ENCODE data around the gene ZKSCAN7.

The ZKSCAN7 gene

GRCh38 chr3:44513513-44513912 lies 41.5 kb upstream of the ZKSCAN7 start:
- Histone ChIP-seq H3K4me3 (ENCODE audit: low read depth, low read length) (no peak overlapping the region), H3K27ac (ENCODE audit: extremely low read depth, low read depth, low read length) (no peak overlapping the region), H3K9me3 (ENCODE audit: control insufficient read depth, insufficient read depth, low read depth, low read length) (no peaks in the 10 kb centered on the region), H3K36me3 (ENCODE audit: control insufficient read depth in 2 of 2, insufficient read depth in 1 of 2, low read length in 2 of 2) (no peaks in the 10 kb centered on the region), H3K4me1 (ENCODE audit: control insufficient read depth, insufficient read depth, low read length) (no peaks in the 10 kb centered on the region)
- ChIA-PET CTCF (no interaction called here), POLR2A (no interaction called here)
- TF ChIP-seq GLI2 (tag by site-specific recombination; IDR thresholded peaks at IDR 0.05; ENCODE audit: borderline replicate concordance, low read depth) (no peak), ZNF394 (tag by site-specific recombination; IDR thresholded peaks at IDR 0.05; ENCODE audit: borderline replicate concordance) (no peak), ZNF549 (tag by site-specific recombination; IDR thresholded peaks at IDR 0.05) (no peak), GFI1B (tag by site-specific recombination; IDR thresholded peaks at IDR 0.05) (no peak), ZNF791 (tag by site-specific recombination; IDR thresholded peaks at IDR 0.05) (no peak)
- TF ChIP-seq, protein P1, sequence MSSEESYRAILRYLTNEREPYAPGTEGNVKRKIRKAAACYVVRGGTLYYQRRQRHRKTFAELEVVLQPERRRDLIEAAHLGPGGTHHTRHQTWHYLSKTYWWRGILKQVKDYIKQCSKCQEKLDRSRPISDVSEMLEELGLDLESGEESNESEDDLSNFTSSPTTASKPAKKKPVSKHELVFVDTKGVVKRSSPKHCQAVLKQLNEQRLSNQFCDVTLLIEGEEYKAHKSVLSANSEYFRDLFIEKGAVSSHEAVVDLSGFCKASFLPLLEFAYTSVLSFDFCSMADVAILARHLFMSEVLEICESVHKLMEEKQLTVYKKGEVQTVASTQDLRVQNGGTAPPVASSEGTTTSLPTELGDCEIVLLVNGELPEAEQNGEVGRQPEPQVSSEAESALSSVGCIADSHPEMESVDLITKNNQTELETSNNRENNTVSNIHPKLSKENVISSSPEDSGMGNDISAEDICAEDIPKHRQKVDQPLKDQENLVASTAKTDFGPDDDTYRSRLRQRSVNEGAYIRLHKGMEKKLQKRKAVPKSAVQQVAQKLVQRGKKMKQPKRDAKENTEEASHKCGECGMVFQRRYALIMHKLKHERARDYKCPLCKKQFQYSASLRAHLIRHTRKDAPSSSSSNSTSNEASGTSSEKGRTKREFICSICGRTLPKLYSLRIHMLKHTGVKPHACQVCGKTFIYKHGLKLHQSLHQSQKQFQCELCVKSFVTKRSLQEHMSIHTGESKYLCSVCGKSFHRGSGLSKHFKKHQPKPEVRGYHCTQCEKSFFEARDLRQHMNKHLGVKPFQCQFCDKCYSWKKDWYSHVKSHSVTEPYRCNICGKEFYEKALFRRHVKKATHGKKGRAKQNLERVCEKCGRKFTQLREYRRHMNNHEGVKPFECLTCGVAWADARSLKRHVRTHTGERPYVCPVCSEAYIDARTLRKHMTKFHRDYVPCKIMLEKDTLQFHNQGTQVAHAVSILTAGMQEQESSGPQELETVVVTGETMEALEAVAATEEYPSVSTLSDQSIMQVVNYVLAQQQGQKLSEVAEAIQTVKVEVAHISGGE (tag by site-specific recombination; conservative IDR thresholded peaks at IDR 0.05; ENCODE audit: low read depth): no peak
- TF ChIP-seq, protein P2, sequence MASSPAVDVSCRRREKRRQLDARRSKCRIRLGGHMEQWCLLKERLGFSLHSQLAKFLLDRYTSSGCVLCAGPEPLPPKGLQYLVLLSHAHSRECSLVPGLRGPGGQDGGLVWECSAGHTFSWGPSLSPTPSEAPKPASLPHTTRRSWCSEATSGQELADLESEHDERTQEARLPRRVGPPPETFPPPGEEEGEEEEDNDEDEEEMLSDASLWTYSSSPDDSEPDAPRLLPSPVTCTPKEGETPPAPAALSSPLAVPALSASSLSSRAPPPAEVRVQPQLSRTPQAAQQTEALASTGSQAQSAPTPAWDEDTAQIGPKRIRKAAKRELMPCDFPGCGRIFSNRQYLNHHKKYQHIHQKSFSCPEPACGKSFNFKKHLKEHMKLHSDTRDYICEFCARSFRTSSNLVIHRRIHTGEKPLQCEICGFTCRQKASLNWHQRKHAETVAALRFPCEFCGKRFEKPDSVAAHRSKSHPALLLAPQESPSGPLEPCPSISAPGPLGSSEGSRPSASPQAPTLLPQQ (tag by site-specific recombination; IDR thresholded peaks at IDR 0.05): no peak

- Histone ChIP-seq H3K4me1 (ENCODE audit: control insufficient read depth, insufficient read depth, low read length) (no peaks in the 10 kb centered on the region), H3K9me3 (ENCODE audit: control insufficient read depth, insufficient read depth, low read depth, low read length) (no peaks in the 10 kb centered on the region), H3K4me3 (ENCODE audit: low read depth, low read length) (no peak overlapping the region), H3K36me3 (ENCODE audit: control insufficient read depth in 2 of 2, insufficient read depth in 1 of 2, low read length in 2 of 2) (no peaks in the 10 kb centered on the region), H3K27ac (ENCODE audit: extremely low read depth, low read depth, low read length) (no peak overlapping the region)
- ChIA-PET POLR2A (no interaction called here), CTCF (interaction anchor here (1.1 kb wide), 1 partner anchor 16 kb away, joined by 3 read pairs; no protein-coding TSS in a partner anchor)
- TF ChIP-seq ATF2 (tag by site-specific recombination; IDR thresholded peaks at IDR 0.05; ENCODE audit: low read depth): no peak
- no peak for TF ChIP-seq ZNF596 (tag by site-specific recombination; IDR thresholded peaks at IDR 0.05)
- no peak for TF ChIP-seq ZNF501 (tag by site-specific recombination; IDR thresholded peaks at IDR 0.05)
- no peak for TF ChIP-seq ZNF138 (tag by site-specific recombination; IDR thresholded peaks at IDR 0.05; ENCODE audit: borderline replicate concordance)
Observed at GRCh38 chr3:44516230-44516629, 38.8 kb upstream of the ZKSCAN7 start.

GRCh38 chr3:44518782-44519156 lies 36.2 kb upstream of the ZKSCAN7 start:
- no peaks in the 10 kb centered on the region for H3K9me3 ChIP-seq (ENCODE audit: control insufficient read depth, insufficient read depth, low read depth, low read length)
- H3K4me1 ChIP-seq (ENCODE audit: control insufficient read depth, insufficient read depth, low read length): no peaks in the 10 kb centered on the region
- no peaks in the 10 kb centered on the region for H3K36me3 ChIP-seq (ENCODE audit: control insufficient read depth in 2 of 2, insufficient read depth in 1 of 2, low read length in 2 of 2)
- H3K27ac ChIP-seq (ENCODE audit: extremely low read depth, low read depth, low read length): no peak overlapping the region
- ChIA-PET POLR2A (interaction anchor here (0.9 to 1.2 kb wide), 2 partner anchors 8 to 9 kb away, joined by 3 read pairs; no protein-coding TSS in a partner anchor), CTCF (interaction anchor here (0.8 kb wide), 1 partner anchor 14 kb away, joined by 5 read pairs; no protein-coding TSS in a partner anchor)
- H3K4me3 ChIP-seq (ENCODE audit: low read depth, low read length): no peak overlapping the region
- no peak for TF ChIP-seq ZNF529 (tag by site-specific recombination; IDR thresholded peaks at IDR 0.05; ENCODE audit: insufficient replicate concordance)
- TF ChIP-seq, protein P3, sequence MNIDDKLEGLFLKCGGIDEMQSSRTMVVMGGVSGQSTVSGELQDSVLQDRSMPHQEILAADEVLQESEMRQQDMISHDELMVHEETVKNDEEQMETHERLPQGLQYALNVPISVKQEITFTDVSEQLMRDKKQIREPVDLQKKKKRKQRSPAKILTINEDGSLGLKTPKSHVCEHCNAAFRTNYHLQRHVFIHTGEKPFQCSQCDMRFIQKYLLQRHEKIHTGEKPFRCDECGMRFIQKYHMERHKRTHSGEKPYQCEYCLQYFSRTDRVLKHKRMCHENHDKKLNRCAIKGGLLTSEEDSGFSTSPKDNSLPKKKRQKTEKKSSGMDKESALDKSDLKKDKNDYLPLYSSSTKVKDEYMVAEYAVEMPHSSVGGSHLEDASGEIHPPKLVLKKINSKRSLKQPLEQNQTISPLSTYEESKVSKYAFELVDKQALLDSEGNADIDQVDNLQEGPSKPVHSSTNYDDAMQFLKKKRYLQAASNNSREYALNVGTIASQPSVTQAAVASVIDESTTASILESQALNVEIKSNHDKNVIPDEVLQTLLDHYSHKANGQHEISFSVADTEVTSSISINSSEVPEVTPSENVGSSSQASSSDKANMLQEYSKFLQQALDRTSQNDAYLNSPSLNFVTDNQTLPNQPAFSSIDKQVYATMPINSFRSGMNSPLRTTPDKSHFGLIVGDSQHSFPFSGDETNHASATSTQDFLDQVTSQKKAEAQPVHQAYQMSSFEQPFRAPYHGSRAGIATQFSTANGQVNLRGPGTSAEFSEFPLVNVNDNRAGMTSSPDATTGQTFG (tag by site-specific recombination; IDR thresholded peaks at IDR 0.05; ENCODE audit: borderline replicate concordance): no peak
- TF ChIP-seq ZNF830 (tag by site-specific recombination; IDR thresholded peaks at IDR 0.05; ENCODE audit: low read depth): no peak
- no peak for TF ChIP-seq ZSCAN23 (tag by site-specific recombination; IDR thresholded peaks at IDR 0.05)
- TF ChIP-seq, protein P4, sequence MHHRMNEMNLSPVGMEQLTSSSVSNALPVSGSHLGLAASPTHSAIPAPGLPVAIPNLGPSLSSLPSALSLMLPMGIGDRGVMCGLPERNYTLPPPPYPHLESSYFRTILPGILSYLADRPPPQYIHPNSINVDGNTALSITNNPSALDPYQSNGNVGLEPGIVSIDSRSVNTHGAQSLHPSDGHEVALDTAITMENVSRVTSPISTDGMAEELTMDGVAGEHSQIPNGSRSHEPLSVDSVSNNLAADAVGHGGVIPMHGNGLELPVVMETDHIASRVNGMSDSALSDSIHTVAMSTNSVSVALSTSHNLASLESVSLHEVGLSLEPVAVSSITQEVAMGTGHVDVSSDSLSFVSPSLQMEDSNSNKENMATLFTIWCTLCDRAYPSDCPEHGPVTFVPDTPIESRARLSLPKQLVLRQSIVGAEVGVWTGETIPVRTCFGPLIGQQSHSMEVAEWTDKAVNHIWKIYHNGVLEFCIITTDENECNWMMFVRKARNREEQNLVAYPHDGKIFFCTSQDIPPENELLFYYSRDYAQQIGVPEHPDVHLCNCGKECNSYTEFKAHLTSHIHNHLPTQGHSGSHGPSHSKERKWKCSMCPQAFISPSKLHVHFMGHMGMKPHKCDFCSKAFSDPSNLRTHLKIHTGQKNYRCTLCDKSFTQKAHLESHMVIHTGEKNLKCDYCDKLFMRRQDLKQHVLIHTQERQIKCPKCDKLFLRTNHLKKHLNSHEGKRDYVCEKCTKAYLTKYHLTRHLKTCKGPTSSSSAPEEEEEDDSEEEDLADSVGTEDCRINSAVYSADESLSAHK (tag by site-specific recombination; IDR thresholded peaks at IDR 0.05): no peak
- TF ChIP-seq, protein P5, sequence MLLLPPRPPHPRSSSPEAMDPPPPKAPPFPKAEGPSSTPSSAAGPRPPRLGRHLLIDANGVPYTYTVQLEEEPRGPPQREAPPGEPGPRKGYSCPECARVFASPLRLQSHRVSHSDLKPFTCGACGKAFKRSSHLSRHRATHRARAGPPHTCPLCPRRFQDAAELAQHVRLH (tag by site-specific recombination; IDR thresholded peaks at IDR 0.05): no peak
- no peak for TF ChIP-seq ZNF621 (tag by site-specific recombination; IDR thresholded peaks at IDR 0.05)
- TF ChIP-seq IKZF3 (tag by site-specific recombination; IDR thresholded peaks at IDR 0.05): no peak

Measured in HEK293 (cell line).